Left lung (tissue), 10 donors: ENCODE measurements around the gene RSPH4A. TPM values are rescaled to one million over a fixed set of nuclear protein-coding genes. Genes with fewer than 3 reads are reported as not detected.
A peak's percentile ranks its signal among the peaks of the same experiment; 100 is the strongest.

ENCODE experiments used
- ATAC-seq: fragments of 200-7000 bp; cut with Tn5 transposase; one replicate; pipeline ENCODE4 v1.9.1; 2020; ENCODE audit warnings: moderate library complexity
- DNase-seq, 4 donors: peaks; one replicate each; pipeline ENCODE4 v3.0.0-alpha.2; 2013 to 2020
- H3K27ac ChIP-seq, 2 donors: fragments of 200-600 bp; sonication (generic) in 1 of 2; one replicate each; pipeline versions ENCODE4 v1.5.0 to v1.8.0; 2020 to 2021
- H3K27me3 ChIP-seq, 2 donors: fragments of 200-600 bp; sonication (generic) in 1 of 2; one replicate each; pipeline versions ENCODE4 v1.5.0 to v1.8.0; 2020 to 2021
- H3K36me3 ChIP-seq, 2 donors: fragments of 200-600 bp; sonication (generic) in 1 of 2; one replicate each; pipeline versions ENCODE4 v1.5.0 to v1.8.0; 2020 to 2021
- H3K4me1 ChIP-seq, 2 donors: fragments of 200-600 bp; one replicate each; pipeline ENCODE4 v1.8.0; 2021
- H3K4me3 ChIP-seq, 2 donors: fragments of 200-600 bp; sonication (generic) in 1 of 2; one replicate each; pipeline versions ENCODE4 v1.5.0 to v1.8.0; 2020 to 2021; ENCODE audit warnings: mild to moderate bottlenecking in 1 of 2
- H3K9me3 ChIP-seq, 2 donors: fragments of 200-600 bp; sonication (generic) in 1 of 2; one replicate each; pipeline versions ENCODE4 v1.5.0 to v1.8.0; 2020 to 2021
- intact Hi-C, 2 donors: fragments of 100-400 bp; cut with DNase I; formaldehyde crosslinking; loops; one replicate each; pipeline versions ENCODE4 v1.11.2 to v1.14.2; 2022
- polyA plus RNA-seq, 6 donors: library from polyadenylated mRNA; unstranded; fragments of 120-200 nt; gene quantifications; one replicate each; pipeline ENCODE4 v1.2.1, GENCODE V29; 2013; ENCODE audit not compliant: insufficient read length in 6 of 6
- total RNA-seq, 2 donors: library from RNA; stranded (reverse); fragmentation: NEBNext Ultra II Directional; extraction: Animal tissue kit (Norgen Biotek cat#: 25700); gene quantifications; one replicate each; pipeline ENCODE4 v1.2.1, GENCODE V29; 2021
- TF ChIP-seq, protein P1 (sequence below), 2 donors: fragments of 200-600 bp; sonication (generic) in 1 of 2; IDR thresholded peaks; one replicate each; pipeline versions ENCODE4 v1.5.0 to v1.8.0; 2021; ENCODE audit warnings: antibody characterized with exemption in 2 of 2
- donor health status: DM: no; HTN: yes; CAD: no.
- donor health status: DM: no; HTN: no; CAD: no.

Gene RSPH4A
- total and polyA plus RNA-seq, 8 donors, result 0.15 to 11.3 (median 7.5) TPM

DNA sequence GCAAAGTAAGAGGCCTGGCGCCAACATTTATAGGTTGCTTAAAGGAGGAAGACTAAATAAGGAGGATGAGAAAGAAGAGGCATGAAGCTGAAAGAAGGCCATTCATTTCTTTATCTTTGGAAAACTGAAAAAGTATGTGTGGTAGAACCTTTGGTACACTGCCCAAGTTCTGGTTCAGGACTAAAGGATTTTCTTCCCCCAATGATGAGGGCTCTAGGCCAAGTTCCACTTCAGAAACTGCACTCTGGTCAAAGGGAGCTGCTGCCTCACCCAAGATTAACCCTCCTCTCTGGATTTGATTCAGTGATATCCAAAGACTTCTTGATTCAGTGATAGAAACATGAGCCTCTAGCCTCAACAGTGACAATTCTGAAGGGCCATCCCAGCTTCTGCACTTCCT is 59.7 kb downstream of the RSPH4A start:
- Histone ChIP-seq H3K27ac (no peak overlapping the region), H3K27me3 (no peaks in the 10 kb centered on the region), H3K9me3 (no peaks in the 10 kb centered on the region), H3K4me3 (no peak overlapping the region), H3K36me3 (peaks cover 0 to 2% of the 10 kb centered on the region in 2 donors), H3K4me1 (peaks cover 0 to 12% of the 10 kb centered on the region in 2 donors)
- TF ChIP-seq, protein P1, sequence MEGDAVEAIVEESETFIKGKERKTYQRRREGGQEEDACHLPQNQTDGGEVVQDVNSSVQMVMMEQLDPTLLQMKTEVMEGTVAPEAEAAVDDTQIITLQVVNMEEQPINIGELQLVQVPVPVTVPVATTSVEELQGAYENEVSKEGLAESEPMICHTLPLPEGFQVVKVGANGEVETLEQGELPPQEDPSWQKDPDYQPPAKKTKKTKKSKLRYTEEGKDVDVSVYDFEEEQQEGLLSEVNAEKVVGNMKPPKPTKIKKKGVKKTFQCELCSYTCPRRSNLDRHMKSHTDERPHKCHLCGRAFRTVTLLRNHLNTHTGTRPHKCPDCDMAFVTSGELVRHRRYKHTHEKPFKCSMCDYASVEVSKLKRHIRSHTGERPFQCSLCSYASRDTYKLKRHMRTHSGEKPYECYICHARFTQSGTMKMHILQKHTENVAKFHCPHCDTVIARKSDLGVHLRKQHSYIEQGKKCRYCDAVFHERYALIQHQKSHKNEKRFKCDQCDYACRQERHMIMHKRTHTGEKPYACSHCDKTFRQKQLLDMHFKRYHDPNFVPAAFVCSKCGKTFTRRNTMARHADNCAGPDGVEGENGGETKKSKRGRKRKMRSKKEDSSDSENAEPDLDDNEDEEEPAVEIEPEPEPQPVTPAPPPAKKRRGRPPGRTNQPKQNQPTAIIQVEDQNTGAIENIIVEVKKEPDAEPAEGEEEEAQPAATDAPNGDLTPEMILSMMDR (IDR thresholded peaks at IDR 0.05), result no peak
- DNase-seq (no peak), ATAC-seq (no peak)
- intact Hi-C loops, result no loop called here

DNA sequence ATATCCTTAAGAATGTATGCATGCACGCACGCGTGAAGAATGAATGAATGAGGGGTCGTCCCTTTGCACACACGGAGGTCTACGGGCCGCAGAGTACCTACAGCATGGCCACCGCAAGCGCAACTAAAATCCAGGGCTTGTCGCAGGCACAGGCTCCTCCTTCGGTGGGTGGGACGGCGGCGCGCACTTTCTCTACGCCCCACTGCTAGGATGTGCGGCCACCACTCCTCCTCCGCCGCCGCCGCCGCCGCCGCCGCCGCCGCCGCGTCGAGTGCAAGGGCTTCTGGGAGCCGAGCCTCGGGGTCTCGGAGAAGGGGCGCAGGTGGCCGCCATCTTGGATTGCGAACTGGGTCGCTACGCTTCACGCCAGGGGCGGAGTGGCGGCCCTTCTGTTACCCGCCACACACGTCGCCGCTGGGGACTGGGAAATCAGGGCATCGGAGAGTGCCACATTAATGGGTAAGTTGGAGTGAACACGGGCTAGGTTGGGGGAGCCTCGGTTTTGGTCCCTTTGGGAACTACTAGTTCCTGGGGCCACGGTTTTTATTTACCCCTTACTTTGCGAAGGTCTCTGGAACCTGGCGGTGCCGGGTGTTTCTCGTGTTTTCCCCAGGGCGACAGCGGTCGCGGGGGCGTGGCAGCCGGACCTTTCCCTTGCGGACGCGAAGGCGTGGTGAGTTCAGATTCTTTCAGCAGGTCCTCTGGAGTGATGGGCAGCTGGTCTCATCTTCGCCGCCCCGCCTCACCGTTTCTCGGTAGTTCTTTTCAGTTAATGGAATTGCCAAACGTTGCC is 64.8 kb downstream of the RSPH4A start, which contains the start of gene KPNA5:
Gene KPNA5 (plus strand): TSS at position 332 of the 793 bp plus-strand sequence. CDS start 124 bp downstream, at position 456.
- TF ChIP-seq, protein P1 (IDR thresholded peaks at IDR 0.05), result no peak

GRCh38 chr6:116682334-116682712 is 66.0 kb downstream of the RSPH4A start:
- TF ChIP-seq, protein P1 (IDR thresholded peaks at IDR 0.05), result no peak
- peak overlapping the region; percentile 92 to 98 for H3K27ac ChIP-seq
- ATAC-seq, result peak; percentile 62

More for the DNA sequence above, 64.8 kb downstream of the RSPH4A start, which contains the start of gene KPNA5:
- DNase-seq (peak; percentile 80 to 98 (median 92)), ATAC-seq (peak; percentile 97)
- intact Hi-C loops, result no loop called here
- H3K36me3 ChIP-seq, result peaks cover 2 to 5% of the 10 kb centered on the region in 2 donors
- H3K4me1 ChIP-seq, result peaks cover 0 to 33% of the 10 kb centered on the region in 2 donors
- no peaks in the 10 kb centered on the region for H3K9me3 ChIP-seq
- H3K27me3 ChIP-seq, result no peaks in the 10 kb centered on the region
- peak within 1 kb of the TSS; percentile 70 to 75 for H3K4me3 ChIP-seq
- peak within 1 kb of the TSS; percentile 92 to 98 for H3K27ac ChIP-seq

More at GRCh38 chr6:116682334-116682712, 66.0 kb downstream of the RSPH4A start:
- Histone ChIP-seq H3K36me3 (peaks cover 2 to 5% of the 10 kb centered on the region in 2 donors), H3K4me3 (peak overlapping the region; percentile 70 to 75), H3K9me3 (no peaks in the 10 kb centered on the region), H3K27me3 (no peaks in the 10 kb centered on the region), H3K4me1 (peaks cover 0 to 38% of the 10 kb centered on the region in 2 donors)
- peak in 2 of 4 donors; percentile 34 to 56 for DNase-seq
- intact Hi-C loops, result no loop called here

Other genes with a start within 250 kb of the RSPH4A start
- 10 to 100 TPM; 39.7 to 85.6 TPM for gene DSE, start 245.5 kb upstream of the RSPH4A start, total RNA-seq
- gene DSE, start 245.5 kb upstream of the RSPH4A start, polyA plus RNA-seq, result 10 to 100 TPM; 45.1 to 55.1 (median 51.0) TPM
- gene CALHM6, start 155.1 kb upstream of the RSPH4A start, total RNA-seq, result 1 to 10 TPM; 2.1 to 6.4 TPM
- gene CALHM6, start 155.1 kb upstream of the RSPH4A start, polyA plus RNA-seq, result 1 to 10 TPM; 2.1 to 9.1 (median 6.2) TPM
- gene CALHM5, start 104.8 kb upstream of the RSPH4A start, total RNA-seq, result 1 to 10 TPM; 2.3 to 2.9 TPM
- gene CALHM5, start 104.8 kb upstream of the RSPH4A start, polyA plus RNA-seq, result 1 to 10 TPM; 4.8 to 6.7 (median 5.7) TPM
- gene TRAPPC3L, start 70.8 kb upstream of the RSPH4A start, total RNA-seq, result under 1 TPM; 0.12 to 0.13 TPM
- gene TRAPPC3L, start 70.8 kb upstream of the RSPH4A start, polyA plus RNA-seq, result under 1 TPM; 0.32 to 0.99 (median 0.43) TPM
- not detected for gene CALHM4, start 62.7 kb upstream of the RSPH4A start, total RNA-seq
- gene CALHM4, start 62.7 kb upstream of the RSPH4A start, polyA plus RNA-seq, result not detected
- 10 to 100 TPM; 37.0 to 41.1 TPM for gene RWDD1, start 45.0 kb upstream of the RSPH4A start, total RNA-seq
- gene RWDD1, start 45.0 kb upstream of the RSPH4A start, polyA plus RNA-seq, result 10 to 100 TPM; 66.5 to 92.4 (median 84.0) TPM
- 10 to 100 TPM in 1 of 2 donors, 1 to 10 TPM in 1; 8.2 to 12.4 TPM for gene ZUP1, start 52.3 kb downstream of the RSPH4A start, total RNA-seq
- 10 to 100 TPM; 13.4 to 18.0 (median 15.9) TPM for gene ZUP1, start 52.3 kb downstream of the RSPH4A start, polyA plus RNA-seq
- gene KPNA5, start 64.7 kb downstream of the RSPH4A start, total RNA-seq, result 10 to 100 TPM; 10.2 to 11.8 TPM
- 10 to 100 TPM; 24.7 to 31.1 (median 27.1) TPM for gene KPNA5, start 64.7 kb downstream of the RSPH4A start, polyA plus RNA-seq
- gene FAM162B, start 149.2 kb downstream of the RSPH4A start, total RNA-seq, result 1 to 10 TPM; 5.2 to 8.7 TPM
- gene FAM162B, start 149.2 kb downstream of the RSPH4A start, polyA plus RNA-seq, result 100 to 1,000 TPM in 2 of 6 donors, 10 to 100 TPM in 4; 61.9 to 105 (median 82.3) TPM
- gene GPRC6A, start 212.6 kb downstream of the RSPH4A start, total RNA-seq, result under 1 TPM in 1 of 2 donors, not detected in 1; 0.12 TPM
- gene GPRC6A, start 212.6 kb downstream of the RSPH4A start, polyA plus RNA-seq, result under 1 TPM; 0.10 to 0.33 (median 0.13) TPM